HCT116 (cell line): ENCODE data around the gene PNLIP. TPM values are rescaled to one million over a fixed set of nuclear protein-coding genes. Genes with fewer than 3 reads are reported as not detected.

Experiments used
- CBX3 ChIP-seq: IDR thresholded peaks from 2 replicates; pipeline ENCODE4 v1.6.1; 2012; ENCODE audit warnings: low read depth
- CTCF ChIP-seq, 3 experiments: fragments of 200-600 bp in 1 of 3; sonication (generic) in 1 of 3; IDR thresholded peaks in 2 of 3; conservative IDR thresholded peaks in 1 of 3; 2 replicates each; pipeline ENCODE4 v1.5.1; 2012 to 2017; ENCODE audit warnings: low read depth in 2 of 3, low read length in 2 of 3, antibody characterized with exemption in 1 of 3, borderline replicate concordance in 1 of 3, control low read depth in 1 of 3, mild to moderate bottlenecking in 1 of 3, mixed read lengths in 1 of 3, mixed run types in 1 of 3, moderate library complexity in 1 of 3; ENCODE audit not compliant: insufficient read depth in 1 of 3
- ELF1 ChIP-seq: IDR thresholded peaks from 2 replicates; pipeline ENCODE4 v1.6.1; 2012; ENCODE audit warnings: low read depth, borderline replicate concordance
- EZH2 ChIP-seq: fragments of 200-600 bp; sonication (generic); IDR thresholded peaks from 2 replicates; pipeline ENCODE4 v1.6.1; 2017; ENCODE audit warnings: antibody characterized with exemption, mixed run types
- total RNA-seq: library from RNA; stranded (reverse); gene quantifications from one replicate; pipeline ENCODE4 v1.2.1, GENCODE V29; 2021; ENCODE audit not compliant: unreplicated experiment
- TF ChIP-seq, protein P1 (sequence below): IDR thresholded peaks from 2 replicates; pipeline ENCODE4 v1.6.1; 2011; ENCODE audit warnings: mild to moderate bottlenecking, low read length, moderate library complexity; ENCODE audit not compliant: insufficient replicate concordance; ENCODE audit errors: extremely low read depth
- TF ChIP-seq, protein P2 (sequence below): IDR thresholded peaks from 2 replicates; pipeline ENCODE4 v1.6.1; 2012; ENCODE audit warnings: low read depth

PNLIP gene
- total RNA-seq, 1 experiment from 2014 or later, result 1.3 TPM

DNA sequence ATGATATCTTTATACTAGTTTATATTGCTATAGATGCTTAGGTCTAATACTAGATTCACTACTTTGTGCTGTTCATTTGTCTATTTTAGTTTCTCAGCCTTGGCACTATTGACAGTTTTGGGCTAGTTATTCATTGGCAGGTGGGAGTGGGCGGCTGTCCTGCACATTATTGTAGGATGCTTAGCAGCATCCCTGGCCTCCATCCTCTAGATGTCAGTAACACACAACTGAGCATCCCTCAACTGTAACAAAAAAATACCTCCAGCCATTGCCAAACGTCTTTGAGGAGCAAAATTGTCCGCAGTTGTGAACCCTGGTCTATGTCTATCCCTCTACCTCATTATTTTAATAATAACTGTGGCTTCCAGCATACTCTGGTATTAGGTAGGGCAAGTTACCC is 34.4 kb upstream of the PNLIP start (continued):
- TF ChIP-seq, protein P1, sequence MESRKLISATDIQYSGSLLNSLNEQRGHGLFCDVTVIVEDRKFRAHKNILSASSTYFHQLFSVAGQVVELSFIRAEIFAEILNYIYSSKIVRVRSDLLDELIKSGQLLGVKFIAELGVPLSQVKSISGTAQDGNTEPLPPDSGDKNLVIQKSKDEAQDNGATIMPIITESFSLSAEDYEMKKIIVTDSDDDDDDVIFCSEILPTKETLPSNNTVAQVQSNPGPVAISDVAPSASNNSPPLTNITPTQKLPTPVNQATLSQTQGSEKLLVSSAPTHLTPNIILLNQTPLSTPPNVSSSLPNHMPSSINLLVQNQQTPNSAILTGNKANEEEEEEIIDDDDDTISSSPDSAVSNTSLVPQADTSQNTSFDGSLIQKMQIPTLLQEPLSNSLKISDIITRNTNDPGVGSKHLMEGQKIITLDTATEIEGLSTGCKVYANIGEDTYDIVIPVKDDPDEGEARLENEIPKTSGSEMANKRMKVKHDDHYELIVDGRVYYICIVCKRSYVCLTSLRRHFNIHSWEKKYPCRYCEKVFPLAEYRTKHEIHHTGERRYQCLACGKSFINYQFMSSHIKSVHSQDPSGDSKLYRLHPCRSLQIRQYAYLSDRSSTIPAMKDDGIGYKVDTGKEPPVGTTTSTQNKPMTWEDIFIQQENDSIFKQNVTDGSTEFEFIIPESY, result no peak
- no peak for TF ChIP-seq ELF1
- TF ChIP-seq CBX3, result no peak
- TF ChIP-seq EZH2, result no peak
- TF ChIP-seq, protein P2, sequence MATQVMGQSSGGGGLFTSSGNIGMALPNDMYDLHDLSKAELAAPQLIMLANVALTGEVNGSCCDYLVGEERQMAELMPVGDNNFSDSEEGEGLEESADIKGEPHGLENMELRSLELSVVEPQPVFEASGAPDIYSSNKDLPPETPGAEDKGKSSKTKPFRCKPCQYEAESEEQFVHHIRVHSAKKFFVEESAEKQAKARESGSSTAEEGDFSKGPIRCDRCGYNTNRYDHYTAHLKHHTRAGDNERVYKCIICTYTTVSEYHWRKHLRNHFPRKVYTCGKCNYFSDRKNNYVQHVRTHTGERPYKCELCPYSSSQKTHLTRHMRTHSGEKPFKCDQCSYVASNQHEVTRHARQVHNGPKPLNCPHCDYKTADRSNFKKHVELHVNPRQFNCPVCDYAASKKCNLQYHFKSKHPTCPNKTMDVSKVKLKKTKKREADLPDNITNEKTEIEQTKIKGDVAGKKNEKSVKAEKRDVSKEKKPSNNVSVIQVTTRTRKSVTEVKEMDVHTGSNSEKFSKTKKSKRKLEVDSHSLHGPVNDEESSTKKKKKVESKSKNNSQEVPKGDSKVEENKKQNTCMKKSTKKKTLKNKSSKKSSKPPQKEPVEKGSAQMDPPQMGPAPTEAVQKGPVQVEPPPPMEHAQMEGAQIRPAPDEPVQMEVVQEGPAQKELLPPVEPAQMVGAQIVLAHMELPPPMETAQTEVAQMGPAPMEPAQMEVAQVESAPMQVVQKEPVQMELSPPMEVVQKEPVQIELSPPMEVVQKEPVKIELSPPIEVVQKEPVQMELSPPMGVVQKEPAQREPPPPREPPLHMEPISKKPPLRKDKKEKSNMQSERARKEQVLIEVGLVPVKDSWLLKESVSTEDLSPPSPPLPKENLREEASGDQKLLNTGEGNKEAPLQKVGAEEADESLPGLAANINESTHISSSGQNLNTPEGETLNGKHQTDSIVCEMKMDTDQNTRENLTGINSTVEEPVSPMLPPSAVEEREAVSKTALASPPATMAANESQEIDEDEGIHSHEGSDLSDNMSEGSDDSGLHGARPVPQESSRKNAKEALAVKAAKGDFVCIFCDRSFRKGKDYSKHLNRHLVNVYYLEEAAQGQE, result no peak
- peak in 2 of 3 experiments; percentile 21 to 44; a peak in 3 of 6 replicates for TF ChIP-seq CTCF (IDR thresholded peaks at IDR 0.05 in 2 of 3, conservative IDR thresholded peaks at IDR 0.05 in 1 of 3; ENCODE audit: borderline replicate concordance in 1 of 3, insufficient read depth in 1 of 3, low read depth in 2 of 3, low read length in 2 of 3)
